Stromal cell of bone marrow (primary cell): Measurements from ENCODE around the gene RASSF8.

Experiments used
- DNase-seq: peaks from one replicate; pipeline ENCODE4 v3.0.0-alpha.2; 2012; ENCODE audit warnings: low read depth

Gene RASSF8

GRCh38 chr12:26109343-26109881 lies 150.9 kb downstream of the RASSF8 start:
- no peak for DNase-seq

GRCh38 chr12:26112232-26112631 lies 153.8 kb downstream of the RASSF8 start:
- no peak for DNase-seq

GRCh38 chr12:26112703-26113147 lies 154.2 kb downstream of the RASSF8 start:
- DNase-seq: no peak

DNA sequence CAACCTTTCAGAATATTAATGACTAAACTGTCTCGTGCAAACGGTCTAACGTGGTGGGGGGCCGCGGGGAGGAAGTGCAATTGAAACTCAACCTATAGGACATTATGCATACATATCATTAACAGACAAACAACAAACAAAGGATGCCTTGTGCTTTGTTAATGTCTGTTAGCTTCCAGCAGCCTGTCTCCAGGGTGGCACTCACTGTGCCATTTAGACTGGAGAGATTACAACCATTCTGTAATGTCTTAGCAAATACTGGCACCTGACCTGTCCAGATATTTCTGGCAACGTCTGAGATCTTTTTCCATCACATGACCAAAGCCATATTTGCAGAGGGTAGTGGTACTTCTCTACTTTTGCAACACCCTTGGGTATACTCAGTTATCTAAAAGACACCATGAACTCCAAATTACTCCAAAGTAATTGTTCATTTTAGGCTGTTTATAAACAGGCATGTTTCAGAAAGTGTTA lies 154.7 kb downstream of the RASSF8 start:
- DNase-seq: no peak

DNA sequence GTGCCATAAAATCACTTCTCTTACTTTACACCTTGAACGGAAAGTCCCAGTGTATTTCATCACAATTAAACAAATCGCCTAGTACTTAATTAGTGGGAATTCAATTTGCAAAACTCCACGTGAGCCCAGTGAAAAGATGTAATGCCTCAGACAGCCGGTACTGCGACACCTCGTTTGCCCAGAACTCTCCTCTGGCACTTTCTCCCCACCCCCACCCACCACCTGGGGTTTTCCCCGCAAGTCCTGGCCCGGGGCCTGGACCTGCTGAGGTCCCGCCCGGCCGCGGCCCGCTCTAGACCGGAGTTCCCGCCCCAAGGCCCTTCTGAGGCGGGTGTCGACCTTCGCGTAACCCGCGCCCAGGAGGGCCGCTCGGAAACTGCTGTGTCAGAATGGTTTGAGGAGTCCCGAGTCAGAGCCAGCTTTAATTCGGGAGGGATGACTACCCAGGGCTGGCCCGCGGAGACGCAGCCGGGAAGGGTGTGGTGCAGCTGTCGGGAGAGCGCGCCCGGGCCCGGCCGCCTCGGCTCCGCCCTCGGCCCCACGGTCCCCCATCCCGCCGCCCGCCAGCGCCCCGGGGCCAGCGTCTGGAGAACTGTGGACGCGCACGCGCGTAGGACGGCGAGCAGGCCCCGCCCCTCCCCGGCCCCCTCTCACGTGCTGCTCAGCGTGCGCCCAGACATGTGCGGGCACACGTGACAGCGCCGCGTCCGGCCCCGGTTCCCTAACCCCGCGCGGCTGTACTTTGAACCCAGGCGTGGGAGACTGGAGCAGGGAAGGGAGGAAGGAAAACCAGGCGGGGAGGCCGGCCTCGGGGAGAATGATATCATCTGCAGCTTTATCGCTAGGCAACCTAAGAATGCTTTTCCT lies 155.6 kb downstream of the RASSF8 start:
- DNase-seq: peak; percentile 92

DNA sequence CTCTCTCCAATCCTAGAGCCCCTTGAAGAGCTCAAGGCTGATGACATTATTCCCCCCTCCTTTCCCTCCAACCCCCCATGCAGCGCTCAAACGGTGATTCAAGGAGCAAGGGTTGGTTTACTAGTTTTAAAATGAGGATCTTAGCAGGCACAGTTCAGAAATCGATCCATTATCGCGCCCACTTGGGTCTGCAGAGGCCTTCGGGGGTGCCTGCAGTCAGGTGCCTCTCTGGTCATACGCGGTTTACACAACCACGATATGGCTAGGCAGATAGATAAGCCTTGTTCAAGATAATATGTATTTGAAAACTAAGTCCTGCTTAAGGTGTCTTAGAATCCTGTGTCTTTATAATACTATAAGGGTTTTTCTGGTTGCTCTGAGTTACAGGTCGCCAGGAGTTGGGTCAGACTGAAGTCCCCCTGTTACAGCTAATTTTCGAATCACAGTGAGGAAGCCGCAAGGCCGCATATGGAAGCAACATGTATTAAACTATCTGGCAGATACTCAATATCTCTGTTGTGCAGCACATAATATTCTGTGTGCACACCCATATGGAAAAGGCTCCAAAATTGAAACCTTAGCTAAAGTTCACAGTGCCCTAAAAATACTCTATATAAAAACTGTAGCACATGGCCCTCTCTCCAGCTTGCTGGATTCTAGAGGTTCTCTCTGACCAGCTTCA lies 156.4 kb downstream of the RASSF8 start:
- no peak for DNase-seq

DNA sequence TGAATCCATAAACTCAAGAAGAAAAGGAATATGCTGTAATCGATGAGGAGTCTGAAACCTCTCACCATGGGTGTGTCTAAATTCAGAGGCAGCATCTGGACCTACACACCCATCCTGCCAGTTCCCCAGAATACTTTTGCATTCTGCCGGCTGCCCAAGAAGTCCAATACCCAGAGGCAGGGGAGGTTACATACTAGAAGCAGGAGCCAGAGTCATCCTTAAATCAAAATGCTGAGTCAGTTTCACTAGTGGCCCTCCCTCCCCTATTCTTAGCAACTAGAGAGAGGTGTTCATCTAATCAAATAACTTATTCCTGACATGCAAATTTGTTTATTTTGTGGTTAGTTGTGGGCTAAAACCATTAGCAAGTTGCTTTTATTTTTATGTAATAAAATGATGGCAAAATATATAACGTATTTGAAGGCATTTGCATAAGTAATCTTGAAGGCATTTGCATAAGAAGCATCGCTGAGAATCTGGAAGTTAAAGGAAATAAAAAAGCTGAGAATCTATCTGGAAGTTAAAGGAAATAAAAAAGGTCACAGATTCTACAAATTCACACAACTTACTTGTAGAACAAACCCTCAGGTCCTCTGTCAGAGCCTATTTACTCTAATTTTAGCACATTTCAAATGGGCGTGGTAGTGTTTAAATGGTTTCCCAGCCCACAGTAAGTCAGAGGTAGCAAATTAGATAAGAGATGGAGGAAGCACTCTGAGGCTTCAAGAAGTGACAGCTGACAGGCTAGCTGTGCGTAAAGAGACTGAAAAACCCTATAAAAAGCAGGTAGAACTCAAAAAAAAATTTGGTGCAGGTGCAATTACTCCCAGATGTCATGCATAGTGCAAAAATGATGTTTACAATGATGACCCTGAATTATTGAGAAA lies 158.6 kb downstream of the RASSF8 start:
- DNase-seq: no peak

- DNase-seq: no peak
These were observed 159.8 kb downstream of the RASSF8 start for GRCh38 chr12:26118308-26118707.

- peak; percentile 61 for DNase-seq
These were observed 161.0 kb downstream of the RASSF8 start for GRCh38 chr12:26119391-26119989.

DNA sequence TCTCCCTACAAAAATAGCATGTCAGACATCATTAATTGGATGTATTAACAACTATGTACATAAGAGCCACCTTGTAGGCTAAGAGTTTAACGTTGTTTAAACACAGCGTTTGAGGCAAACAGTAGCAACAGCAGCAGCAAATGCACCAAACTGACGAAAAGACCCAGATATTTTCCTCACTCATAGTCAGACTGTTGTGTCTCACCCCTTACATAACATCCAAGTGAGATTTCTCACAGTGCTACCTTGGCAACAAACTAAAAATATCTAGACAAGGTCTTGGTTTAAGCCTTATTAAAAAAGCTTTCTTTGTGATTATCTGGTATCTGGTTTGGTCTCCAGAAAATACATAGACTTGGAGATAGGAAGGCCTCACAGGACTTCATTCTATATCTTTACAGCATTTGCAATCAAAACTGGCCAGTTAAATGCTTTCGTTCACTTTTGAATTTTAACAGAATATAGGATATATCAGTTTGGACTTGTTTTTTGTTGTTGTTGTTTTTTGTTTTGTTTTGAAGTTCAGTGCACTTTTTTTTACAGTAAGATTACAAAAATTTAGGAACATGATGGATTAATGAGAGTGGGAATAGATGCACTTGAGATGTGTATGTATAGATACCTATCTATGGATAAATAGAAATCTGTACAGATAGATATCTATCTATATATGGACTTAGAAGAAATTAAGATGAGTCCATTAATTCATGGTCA lies 162.2 kb downstream of the RASSF8 start:
- no peak for DNase-seq

DNA sequence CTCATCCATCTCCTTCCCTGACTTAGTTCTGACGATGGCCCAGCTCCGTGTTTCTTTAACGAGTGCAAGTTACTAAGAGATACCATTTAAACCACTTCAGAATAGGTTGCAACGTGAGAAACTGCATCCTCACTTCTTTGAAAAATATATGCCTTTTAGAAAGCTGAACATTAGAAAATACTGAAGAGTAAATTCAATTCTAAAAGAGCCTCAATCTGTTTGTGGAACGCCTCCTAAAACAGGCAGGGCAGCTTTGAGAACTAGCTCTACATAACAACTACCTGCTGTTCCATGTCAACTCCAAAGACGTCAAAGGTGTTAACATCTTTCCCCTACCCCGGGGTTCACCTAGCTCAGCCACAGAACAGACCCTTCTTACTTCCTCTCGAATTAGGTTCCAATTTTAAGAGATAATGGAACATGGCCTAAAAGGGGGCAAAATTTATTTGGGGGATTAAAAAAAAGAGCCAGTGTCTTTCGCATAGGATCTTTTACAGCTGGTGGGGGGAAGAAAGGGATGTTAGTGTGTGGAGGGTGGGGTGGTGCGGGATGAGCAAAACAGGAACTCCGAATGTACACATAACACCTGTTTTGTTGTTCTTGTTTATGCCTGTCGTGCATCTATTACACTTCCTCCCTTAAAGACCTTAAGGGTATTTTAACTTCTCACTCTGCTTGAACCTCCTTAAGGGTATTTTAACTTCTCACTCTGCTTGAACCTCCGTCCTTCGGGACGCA lies 163.0 kb downstream of the RASSF8 start:
- DNase-seq: no peak

DNA sequence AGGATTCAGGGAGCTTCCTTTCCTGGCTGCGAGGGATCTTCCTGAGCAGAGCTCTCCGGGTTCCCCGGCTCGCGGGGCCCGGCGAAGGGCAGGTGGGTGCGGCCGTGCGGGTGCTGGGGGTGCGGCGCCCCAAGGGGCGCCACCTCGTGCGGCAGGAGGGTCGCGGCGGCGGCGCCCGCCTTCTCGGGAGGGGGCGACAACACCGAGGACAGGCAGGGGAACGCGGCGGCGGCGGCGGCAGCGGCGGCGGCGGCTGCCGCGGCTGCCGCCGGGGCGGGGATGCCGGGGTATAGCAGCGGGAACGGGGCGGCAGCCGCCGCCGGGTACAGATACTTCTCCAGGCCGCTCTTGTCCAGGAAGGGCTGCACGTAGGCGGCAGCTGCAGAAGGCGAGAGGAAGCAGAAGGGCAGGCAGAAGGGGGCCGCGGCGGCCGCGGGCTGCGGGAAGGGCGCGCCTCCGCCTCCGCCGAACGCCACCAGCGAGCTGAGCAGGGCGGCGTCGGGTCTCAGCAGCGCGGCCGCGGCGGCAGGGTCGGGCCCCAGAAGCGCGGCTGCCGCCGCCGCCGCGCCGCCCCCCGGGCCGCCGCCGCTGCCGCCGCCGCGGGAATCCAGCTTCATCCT lies 163.7 kb downstream of the RASSF8 start:
- DNase-seq: no peak

DNA sequence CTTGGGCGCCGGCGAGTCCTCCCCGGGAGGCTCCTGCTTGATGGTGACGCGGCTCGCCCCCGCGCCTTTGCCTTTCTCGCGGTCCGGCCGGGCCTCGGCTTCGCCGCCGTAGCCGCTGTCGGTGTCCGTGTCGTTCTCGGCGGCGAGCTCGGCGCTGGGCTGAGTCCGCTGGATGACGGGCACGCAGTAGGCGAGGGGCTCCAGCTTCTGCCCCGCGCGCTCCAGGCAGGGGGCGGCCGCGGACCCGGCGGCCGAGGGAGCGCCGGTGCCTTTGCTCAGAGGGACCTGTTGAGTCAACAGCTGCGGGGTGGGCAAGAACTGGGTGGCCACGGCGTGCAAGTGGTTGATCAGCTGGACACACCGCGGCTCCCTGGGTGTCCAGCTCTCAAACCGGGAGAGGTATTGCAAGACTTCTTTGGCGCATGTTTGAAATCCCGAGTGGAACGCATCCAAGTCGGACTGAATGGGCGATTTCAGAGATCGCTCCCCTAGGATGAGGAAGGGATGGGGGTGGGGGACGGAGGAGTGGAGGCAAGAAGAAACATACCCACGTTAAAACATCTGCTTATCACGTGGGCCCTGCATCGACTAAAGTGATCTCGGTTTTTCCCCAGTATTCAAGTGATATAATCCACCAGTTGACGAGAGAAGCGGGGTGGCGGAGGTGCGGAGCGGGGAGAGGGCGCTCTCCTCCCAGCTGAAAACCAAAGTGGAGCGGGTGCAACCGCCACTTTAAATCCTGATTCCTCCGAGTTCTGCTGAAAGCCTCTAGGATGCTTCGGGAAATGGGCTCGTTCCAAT lies 164.4 kb downstream of the RASSF8 start:
- DNase-seq: peak; percentile 61

GRCh38 chr12:26123482-26123980 lies 165.0 kb downstream of the RASSF8 start:
- no peak for DNase-seq

GRCh38 chr12:26124446-26125399 lies 166.2 kb downstream of the RASSF8 start, which contains the start of gene BHLHE41:
Gene BHLHE41, minus strand, starts transcription at chr12:26125037. Its CDS starts 258 bp downstream, at chr12:26124779.
- DNase-seq: no peak

DNA sequence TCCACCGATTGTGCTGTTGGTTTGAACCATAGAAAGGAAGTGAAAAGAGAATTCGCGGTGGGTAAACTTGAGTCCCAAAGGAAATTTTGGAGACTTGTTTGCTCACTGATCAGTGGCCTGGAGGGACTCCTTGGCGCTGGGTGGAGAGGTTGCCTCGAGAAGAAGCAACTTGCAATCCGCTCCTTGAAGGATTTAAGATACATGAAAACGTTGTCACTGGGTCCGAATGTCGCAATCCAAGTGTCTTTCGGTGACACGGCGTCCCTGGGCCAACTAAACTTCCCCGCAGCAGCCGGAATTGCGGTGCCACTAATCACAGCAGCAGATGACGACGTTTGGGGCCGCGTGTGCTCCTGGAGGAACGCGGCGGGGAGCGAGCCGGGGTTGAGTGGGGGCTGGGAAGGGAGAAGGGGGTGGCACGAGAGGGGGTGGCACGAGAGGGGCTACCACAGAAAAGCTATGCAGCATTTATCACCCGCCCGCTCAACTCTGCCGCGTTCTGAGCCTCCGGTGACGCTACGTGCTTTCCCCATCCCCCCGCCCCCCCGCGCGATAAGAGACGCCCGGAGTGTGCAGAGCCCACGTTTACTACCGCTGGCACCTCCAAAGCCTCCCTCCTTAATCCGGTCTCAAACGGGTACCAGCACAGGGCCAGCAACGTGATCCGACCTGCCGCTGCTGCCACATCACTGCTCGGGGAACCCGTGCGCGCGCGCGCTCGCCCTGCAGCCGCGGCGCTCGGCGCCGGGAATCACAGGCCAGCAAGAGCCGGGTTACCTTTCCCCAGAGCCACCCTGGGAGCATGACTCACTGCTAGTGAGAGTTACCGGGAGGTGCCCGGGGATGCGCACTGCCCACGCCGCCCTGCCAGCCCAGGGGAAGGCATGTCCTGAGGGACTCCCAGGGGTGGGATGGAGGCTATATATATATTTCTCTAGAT lies 167.2 kb downstream of the RASSF8 start:
- no peak for DNase-seq
